Right lobe of liver (tissue), 6 donors: ENCODE data around the gene OMD. TPM values are rescaled to one million over a fixed set of nuclear protein-coding genes. Genes with fewer than 3 reads are reported as not detected.

ENCODE experiments used
- ATAC-seq, 4 donors: fragments of 200-7000 bp; cut with Tn5 transposase; one replicate each; pipeline ENCODE4 v1.9.1; 2020; ENCODE audit warnings: mild to moderate bottlenecking in 4 of 4, moderate library complexity in 4 of 4
- DNase-seq, 3 donors: peaks; one replicate each; pipeline ENCODE4 v3.0.0-alpha.2; 2020
- H3K27ac ChIP-seq, 3 donors: fragments of 200-600 bp; one replicate each; pipeline ENCODE4 v1.8.0; 2022
- H3K27me3 ChIP-seq, 2 donors: fragments of 200-600 bp; one replicate each; pipeline ENCODE4 v1.8.0; 2022
- H3K36me3 ChIP-seq, 4 donors: fragments of 200-600 bp; sonication (generic) in 1 of 4; one replicate each; pipeline versions ENCODE4 v1.5.1 to v1.8.0; 2017 to 2022; ENCODE audit warnings: control low read depth in 1 of 4
- H3K4me1 ChIP-seq, 4 donors: fragments of 200-600 bp; sonication (generic) in 1 of 4; one replicate each; pipeline versions ENCODE4 v1.5.1 to v1.8.0; 2017 to 2022; ENCODE audit warnings: control low read depth in 1 of 4
- H3K4me3 ChIP-seq, 3 donors: fragments of 200-600 bp; one replicate each; pipeline ENCODE4 v1.8.0; 2022
- H3K9me3 ChIP-seq, 4 donors: fragments of 200-600 bp; sonication (generic) in 1 of 4; one replicate each; pipeline versions ENCODE4 v1.5.1 to v1.8.0; 2017 to 2022; ENCODE audit warnings: control low read depth in 1 of 4
- WGBS: methylation state at CpG from one replicate; pipeline ENCODE4 v1.1.6; 2018; ENCODE audit warnings: low coverage, low lambda C conversion rate; ENCODE audit not compliant: insufficient coverage; ENCODE audit errors: missing lambda C conversion rate; 5-methylcytosine and 5-hydroxymethylcytosine counted together
- intact Hi-C, 2 donors: fragments of 100-400 bp; cut with DNase I; formaldehyde crosslinking; loops; one replicate each; pipeline versions ENCODE4 v1.11.2 to v1.14.1; 2022
- total RNA-seq, 6 experiments: library from RNA; depleted of rRNA in 2 of 6; stranded (reverse); fragments of >200 nt in 2 of 6; fragmentation: NEBNext Ultra II Directional in 3 of 6; extraction: Animal tissue kit (Norgen Biotek cat#: 25700) in 3 of 6; gene quantifications; one replicate each; pipeline versions ENCODE4 v1.1.0 to v1.2.4, GENCODE V29; 2016 to 2023
- TF ChIP-seq, protein P1 (sequence below), 4 donors: fragments of 200-600 bp in 3 of 4; fragments of 450-650 bp in 1 of 4; IDR thresholded peaks; one replicate each; pipeline versions ENCODE4 v1.5.1 to v1.8.0; 2016 to 2022; ENCODE audit warnings: antibody characterized with exemption in 4 of 4, mild to moderate bottlenecking in 2 of 4
- donor health status: DM: no; HTN: yes; CAD: no.
- donor health status: DM: no; HTN: no; CAD: no.
- donor health status: DM: no; HTN: no; CAD: no.
- donor health status: DM: no; HTN: yes; CAD: no.
- donor health status: DM: no; HTN: yes; CAD: no.

Gene OMD
- total RNA-seq, 6 experiments from 2014 or later: 0.11 to 2.0 (median 0.56) TPM; not detected in 1

DNA sequence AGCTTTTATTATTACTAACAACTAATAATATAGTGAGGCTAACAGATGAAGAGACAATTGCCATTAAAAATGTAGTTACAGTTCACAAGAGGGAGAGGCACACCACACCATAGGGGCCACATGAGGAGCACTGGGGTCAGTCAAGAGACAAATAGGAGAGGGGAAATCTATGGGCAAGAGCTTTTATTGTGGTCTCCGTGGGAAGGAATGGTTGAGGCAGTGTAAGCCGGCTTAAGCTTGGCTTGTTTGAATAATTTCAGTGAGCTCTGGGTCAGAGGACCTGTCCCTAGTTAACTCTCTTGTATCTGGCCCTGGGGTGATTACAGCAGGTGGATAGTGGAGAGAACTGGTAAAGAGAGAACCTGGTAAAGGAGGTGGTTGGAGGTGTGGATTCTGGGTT lies 55.2 kb downstream of the OMD start:
- 50% methylated on average over 2 of the region's 2 CpGs for WGBS
- TF ChIP-seq, protein P1, sequence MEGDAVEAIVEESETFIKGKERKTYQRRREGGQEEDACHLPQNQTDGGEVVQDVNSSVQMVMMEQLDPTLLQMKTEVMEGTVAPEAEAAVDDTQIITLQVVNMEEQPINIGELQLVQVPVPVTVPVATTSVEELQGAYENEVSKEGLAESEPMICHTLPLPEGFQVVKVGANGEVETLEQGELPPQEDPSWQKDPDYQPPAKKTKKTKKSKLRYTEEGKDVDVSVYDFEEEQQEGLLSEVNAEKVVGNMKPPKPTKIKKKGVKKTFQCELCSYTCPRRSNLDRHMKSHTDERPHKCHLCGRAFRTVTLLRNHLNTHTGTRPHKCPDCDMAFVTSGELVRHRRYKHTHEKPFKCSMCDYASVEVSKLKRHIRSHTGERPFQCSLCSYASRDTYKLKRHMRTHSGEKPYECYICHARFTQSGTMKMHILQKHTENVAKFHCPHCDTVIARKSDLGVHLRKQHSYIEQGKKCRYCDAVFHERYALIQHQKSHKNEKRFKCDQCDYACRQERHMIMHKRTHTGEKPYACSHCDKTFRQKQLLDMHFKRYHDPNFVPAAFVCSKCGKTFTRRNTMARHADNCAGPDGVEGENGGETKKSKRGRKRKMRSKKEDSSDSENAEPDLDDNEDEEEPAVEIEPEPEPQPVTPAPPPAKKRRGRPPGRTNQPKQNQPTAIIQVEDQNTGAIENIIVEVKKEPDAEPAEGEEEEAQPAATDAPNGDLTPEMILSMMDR (IDR thresholded peaks at IDR 0.05): no peak
- H3K27me3 ChIP-seq: no peaks in the 10 kb centered on the region
- H3K36me3 ChIP-seq: no peaks in the 10 kb centered on the region
- DNase-seq (no peak), ATAC-seq (no peak)
- H3K4me1 ChIP-seq: no peaks in the 10 kb centered on the region
- intact Hi-C loops: no loop called here
- no peaks in the 10 kb centered on the region for H3K9me3 ChIP-seq
- H3K27ac ChIP-seq: no peak overlapping the region
- H3K4me3 ChIP-seq: no peak overlapping the region

Other genes starting within 250 kb of the OMD start
- gene IARS1, start 130.8 kb downstream of the OMD start, total RNA-seq: 10 to 100 TPM; 31.8 to 64.9 (median 40.6) TPM
- gene NOL8, start 99.1 kb downstream of the OMD start, total RNA-seq: 10 to 100 TPM in 5 of 6 experiments, 1 to 10 TPM in 1; 8.9 to 25.9 (median 15.9) TPM
- 1 to 10 TPM; 1.0 to 3.7 (median 1.5) TPM for gene CENPP, start 98.5 kb downstream of the OMD start, total RNA-seq
- gene OGN, start 19.9 kb downstream of the OMD start, total RNA-seq: 1 to 10 TPM in 1 of 6 experiments, under 1 TPM in 4, not detected in 1; 0.31 to 1.6 (median 0.43) TPM
- gene ASPN, start 58.0 kb upstream of the OMD start, total RNA-seq: 10 to 100 TPM in 3 of 6 experiments, 1 to 10 TPM in 3; 3.8 to 13.3 (median 10.4) TPM
- 10 to 100 TPM; 19.0 to 27.1 (median 22.4) TPM for gene ECM2, start 111.5 kb upstream of the OMD start, total RNA-seq
- gene IPPK, start 245.7 kb upstream of the OMD start, total RNA-seq: 1 to 10 TPM; 2.4 to 4.9 (median 3.7) TPM